ENCODE results near the gene SPATA33. TPM values are rescaled to one million over a fixed set of nuclear protein-coding genes. Genes with fewer than 3 reads are reported as not detected.
"Not testable (repeated sequence)": the region's sequence is repeated elsewhere in the genome, so short reads cannot be mapped to it uniquely, and the experiment has no call there.

SPATA33 gene
- total RNA-seq, 1 donor from 2014 or later: 12.3 TPM

DNA sequence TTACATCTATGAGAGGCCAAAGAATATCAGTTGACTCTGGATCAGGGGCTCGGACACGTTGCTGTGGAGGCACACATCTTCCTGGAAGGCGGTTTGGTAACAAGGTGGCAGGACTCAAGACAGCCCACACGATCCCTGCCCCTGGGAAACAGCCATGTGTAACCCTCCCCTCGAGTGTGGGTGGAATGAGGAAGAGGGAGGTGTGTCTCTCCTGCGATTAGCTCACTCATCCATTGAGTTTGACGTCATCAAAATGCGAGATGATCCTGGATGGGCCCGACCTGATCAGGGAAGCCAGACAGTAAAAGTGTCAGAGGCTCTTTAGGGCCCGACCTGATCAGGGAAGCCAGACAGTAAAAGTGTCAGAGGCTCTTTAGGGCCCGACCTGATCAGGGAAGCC lies 6.6 kb downstream of the SPATA33 start:
- FAIRE-seq; H3K4me3 Mint-ChIP-seq (ENCODE audit: unreplicated experiment); H3K9me3 Mint-ChIP-seq (ENCODE audit: unreplicated experiment); H3K9ac ChIP-seq (ENCODE audit: low read length); H3K9me3 ChIP-seq (ENCODE audit: insufficient read depth, low read depth, low read length); H3K4me3 ChIP-seq (ENCODE audit: insufficient read depth, low read depth, low read length); H3K27me3 Mint-ChIP-seq (ENCODE audit: low read depth, unreplicated experiment); H3K4me1 Mint-ChIP-seq (ENCODE audit: low read depth, unreplicated experiment); H3K27ac ChIP-seq (ENCODE audit: low read depth, low read length); H3K27ac Mint-ChIP-seq (ENCODE audit: unreplicated experiment); H3K36me3 ChIP-seq (ENCODE audit: insufficient read depth, low read length); H3K27me3 ChIP-seq (ENCODE audit: insufficient read depth, low read length); H3K4me2 ChIP-seq (ENCODE audit: low read length); H2AFZ ChIP-seq (ENCODE audit: low read depth, low read length); DNase-seq (ENCODE audit: low read depth); H3K4me1 ChIP-seq (ENCODE audit: insufficient read depth, low read length): not testable (repeated sequence)
- H3K79me2 ChIP-seq (ENCODE audit: insufficient read depth, low read length): peaks cover 17% of the 10 kb centered on the region
- peaks cover 36% of the 10 kb centered on the region for H3K36me3 Mint-ChIP-seq (ENCODE audit: low read depth, unreplicated experiment)
- H4K20me1 ChIP-seq (ENCODE audit: insufficient read depth, low read length): peaks cover 11% of the 10 kb centered on the region

DNA sequence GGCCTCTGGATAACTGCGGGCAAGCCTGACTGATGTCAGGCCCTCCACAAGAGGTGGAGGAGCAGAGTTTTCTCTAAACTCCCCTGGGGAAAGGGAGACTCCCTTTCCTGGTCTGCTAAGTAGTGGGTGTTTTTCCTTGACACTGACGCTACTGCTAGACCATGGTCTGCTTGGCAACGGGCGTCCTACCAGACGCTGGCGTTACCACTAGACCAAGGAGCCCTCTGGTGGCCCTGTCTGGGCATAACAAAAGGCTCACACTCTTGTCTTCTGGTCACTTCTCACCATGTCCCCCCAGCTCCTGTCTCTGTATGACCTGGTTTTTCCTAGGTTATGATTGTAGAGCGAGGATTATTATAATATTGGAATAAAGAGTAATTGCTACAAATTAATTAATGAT lies 9.4 kb downstream of the SPATA33 start:
- not testable (repeated sequence) for H3K4me1 ChIP-seq (ENCODE audit: insufficient read depth, low read length); FAIRE-seq; H3K4me3 ChIP-seq (ENCODE audit: insufficient read depth, low read depth, low read length); H4K20me1 ChIP-seq (ENCODE audit: insufficient read depth, low read length); H3K36me3 ChIP-seq (ENCODE audit: insufficient read depth, low read length); H3K9me3 Mint-ChIP-seq (ENCODE audit: unreplicated experiment); H3K4me3 Mint-ChIP-seq (ENCODE audit: unreplicated experiment); H2AFZ ChIP-seq (ENCODE audit: low read depth, low read length); H3K27ac Mint-ChIP-seq (ENCODE audit: unreplicated experiment); H3K4me1 Mint-ChIP-seq (ENCODE audit: low read depth, unreplicated experiment); H3K9ac ChIP-seq (ENCODE audit: low read length); H3K27me3 Mint-ChIP-seq (ENCODE audit: low read depth, unreplicated experiment); H3K27me3 ChIP-seq (ENCODE audit: insufficient read depth, low read length); H3K79me2 ChIP-seq (ENCODE audit: insufficient read depth, low read length); H3K4me2 ChIP-seq (ENCODE audit: low read length); H3K27ac ChIP-seq (ENCODE audit: low read depth, low read length); H3K9me3 ChIP-seq (ENCODE audit: insufficient read depth, low read depth, low read length)
- H3K36me3 Mint-ChIP-seq (ENCODE audit: low read depth, unreplicated experiment): peaks cover 27% of the 10 kb centered on the region
- peak; percentile 22 for DNase-seq (ENCODE audit: low read depth)
- TF ChIP-seq, protein P1, sequence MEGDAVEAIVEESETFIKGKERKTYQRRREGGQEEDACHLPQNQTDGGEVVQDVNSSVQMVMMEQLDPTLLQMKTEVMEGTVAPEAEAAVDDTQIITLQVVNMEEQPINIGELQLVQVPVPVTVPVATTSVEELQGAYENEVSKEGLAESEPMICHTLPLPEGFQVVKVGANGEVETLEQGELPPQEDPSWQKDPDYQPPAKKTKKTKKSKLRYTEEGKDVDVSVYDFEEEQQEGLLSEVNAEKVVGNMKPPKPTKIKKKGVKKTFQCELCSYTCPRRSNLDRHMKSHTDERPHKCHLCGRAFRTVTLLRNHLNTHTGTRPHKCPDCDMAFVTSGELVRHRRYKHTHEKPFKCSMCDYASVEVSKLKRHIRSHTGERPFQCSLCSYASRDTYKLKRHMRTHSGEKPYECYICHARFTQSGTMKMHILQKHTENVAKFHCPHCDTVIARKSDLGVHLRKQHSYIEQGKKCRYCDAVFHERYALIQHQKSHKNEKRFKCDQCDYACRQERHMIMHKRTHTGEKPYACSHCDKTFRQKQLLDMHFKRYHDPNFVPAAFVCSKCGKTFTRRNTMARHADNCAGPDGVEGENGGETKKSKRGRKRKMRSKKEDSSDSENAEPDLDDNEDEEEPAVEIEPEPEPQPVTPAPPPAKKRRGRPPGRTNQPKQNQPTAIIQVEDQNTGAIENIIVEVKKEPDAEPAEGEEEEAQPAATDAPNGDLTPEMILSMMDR (IDR thresholded peaks at IDR 0.05; ENCODE audit: insufficient read depth, low read depth, low read length): peak; percentile 21

DNA sequence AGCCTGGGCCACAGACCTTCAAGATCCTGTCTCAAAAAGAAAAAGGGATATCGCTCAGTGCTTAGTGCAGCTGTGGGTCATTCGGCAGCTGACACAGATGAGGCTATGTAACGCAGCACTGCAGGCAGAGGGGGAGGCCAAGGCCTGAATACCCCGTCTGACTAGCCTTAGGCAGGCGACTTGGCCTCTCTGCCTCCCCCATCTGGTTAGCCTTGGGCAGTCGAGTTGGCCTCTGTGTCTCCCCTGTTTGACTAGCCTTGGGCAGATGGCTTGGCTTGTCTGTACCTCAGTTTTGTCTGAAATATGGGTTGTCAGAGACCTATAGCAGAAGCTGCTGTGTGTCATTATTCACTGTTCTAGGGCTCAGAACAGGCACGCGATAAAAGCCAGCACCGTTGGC lies 10.0 kb downstream of the SPATA33 start:
- Histone ChIP-seq H3K4me1 (ENCODE audit: insufficient read depth, low read length) (peaks cover 6% of the 10 kb centered on the region), H3K9me3 (ENCODE audit: insufficient read depth, low read depth, low read length) (no peaks in the 10 kb centered on the region), H3K27me3 (ENCODE audit: insufficient read depth, low read length) (no peaks in the 10 kb centered on the region), H3K36me3 (ENCODE audit: insufficient read depth, low read length) (peaks cover 3% of the 10 kb centered on the region), H3K9ac (ENCODE audit: low read length) (no peak overlapping the region), H3K4me3 (ENCODE audit: insufficient read depth, low read depth, low read length) (no peak overlapping the region), H4K20me1 (ENCODE audit: insufficient read depth, low read length) (no peaks in the 10 kb centered on the region), H3K79me2 (ENCODE audit: insufficient read depth, low read length) (no peaks in the 10 kb centered on the region), H3K4me2 (ENCODE audit: low read length) (no peak overlapping the region), H3K27ac (ENCODE audit: low read depth, low read length) (no peak overlapping the region), H2AFZ (ENCODE audit: low read depth, low read length) (no peak overlapping the region)
- H3K4me1 Mint-ChIP-seq (ENCODE audit: low read depth, unreplicated experiment): peaks cover 8% of the 10 kb centered on the region
- no peak overlapping the region for H3K27ac Mint-ChIP-seq (ENCODE audit: unreplicated experiment)
- peaks cover 3% of the 10 kb centered on the region for H3K9me3 Mint-ChIP-seq (ENCODE audit: unreplicated experiment)
- DNase-seq (ENCODE audit: low read depth) (no peak), FAIRE-seq (no peak)
- no peaks in the 10 kb centered on the region for H3K27me3 Mint-ChIP-seq (ENCODE audit: low read depth, unreplicated experiment)
- peaks cover 31% of the 10 kb centered on the region for H3K36me3 Mint-ChIP-seq (ENCODE audit: low read depth, unreplicated experiment)
- TF ChIP-seq, protein P1 (IDR thresholded peaks at IDR 0.05; ENCODE audit: insufficient read depth, low read depth, low read length): no peak
- TF ChIP-seq EZH2 (IDR thresholded peaks at IDR 0.05; ENCODE audit: insufficient read depth, low read length): no peak
- no peak overlapping the region for H3K4me3 Mint-ChIP-seq (ENCODE audit: unreplicated experiment)

Measured in astrocyte (in vitro differentiated cells and primary cell).